ENCODE measurements around the gene COMT.

DNA sequence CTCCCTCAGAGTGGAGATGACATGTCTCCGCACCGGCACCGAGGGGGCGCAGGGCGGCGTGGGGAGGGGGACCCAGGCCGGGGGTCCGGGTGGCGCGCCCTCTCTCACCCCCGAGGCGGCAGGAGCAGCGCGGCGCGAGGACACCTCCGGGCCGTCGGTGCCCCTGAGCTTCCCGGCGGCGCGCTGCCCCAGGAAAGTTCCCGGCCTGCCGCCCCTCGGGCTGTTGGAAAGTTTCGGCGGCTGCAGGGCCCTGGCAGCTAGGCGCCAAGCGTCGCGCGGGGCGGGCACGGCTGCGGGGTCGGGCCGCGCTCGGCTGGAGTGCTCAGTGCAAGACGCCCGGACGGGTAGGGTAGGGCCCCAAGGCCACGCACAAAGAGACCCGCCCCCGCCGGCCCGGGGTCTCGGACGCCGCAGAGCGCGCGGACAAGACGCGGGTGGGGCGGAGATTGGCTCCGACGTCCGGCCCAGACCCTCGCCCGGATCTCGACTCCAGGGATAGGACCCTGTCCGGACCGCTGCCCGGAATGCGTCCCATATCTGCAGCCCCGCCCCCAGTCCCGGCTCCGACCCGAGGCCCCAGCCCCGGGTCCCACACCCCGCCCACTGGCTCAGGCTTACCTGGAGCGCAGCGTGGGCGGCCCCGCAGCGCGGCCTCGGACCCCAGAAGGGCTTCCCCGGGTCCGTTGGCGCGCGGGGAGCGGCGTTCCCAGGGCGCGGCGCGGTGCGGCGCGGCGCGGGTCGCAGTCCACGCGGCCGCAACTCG, 74.6 kb downstream of the COMT start:
- TF ChIP-seq, protein P1, sequence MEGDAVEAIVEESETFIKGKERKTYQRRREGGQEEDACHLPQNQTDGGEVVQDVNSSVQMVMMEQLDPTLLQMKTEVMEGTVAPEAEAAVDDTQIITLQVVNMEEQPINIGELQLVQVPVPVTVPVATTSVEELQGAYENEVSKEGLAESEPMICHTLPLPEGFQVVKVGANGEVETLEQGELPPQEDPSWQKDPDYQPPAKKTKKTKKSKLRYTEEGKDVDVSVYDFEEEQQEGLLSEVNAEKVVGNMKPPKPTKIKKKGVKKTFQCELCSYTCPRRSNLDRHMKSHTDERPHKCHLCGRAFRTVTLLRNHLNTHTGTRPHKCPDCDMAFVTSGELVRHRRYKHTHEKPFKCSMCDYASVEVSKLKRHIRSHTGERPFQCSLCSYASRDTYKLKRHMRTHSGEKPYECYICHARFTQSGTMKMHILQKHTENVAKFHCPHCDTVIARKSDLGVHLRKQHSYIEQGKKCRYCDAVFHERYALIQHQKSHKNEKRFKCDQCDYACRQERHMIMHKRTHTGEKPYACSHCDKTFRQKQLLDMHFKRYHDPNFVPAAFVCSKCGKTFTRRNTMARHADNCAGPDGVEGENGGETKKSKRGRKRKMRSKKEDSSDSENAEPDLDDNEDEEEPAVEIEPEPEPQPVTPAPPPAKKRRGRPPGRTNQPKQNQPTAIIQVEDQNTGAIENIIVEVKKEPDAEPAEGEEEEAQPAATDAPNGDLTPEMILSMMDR (IDR thresholded peaks at IDR 0.05), result no peak
- no peak for TF ChIP-seq CREM (CRISPR knock-in tag; IDR thresholded peaks at IDR 0.05)

Data from WTC11 (cell line).